Measurements from ENCODE around the gene BICDL1.
"Not testable (repeated sequence)": the region's sequence is repeated elsewhere in the genome, so short reads cannot be mapped to it uniquely, and the experiment has no call there.

The BICDL1 gene, protein sequence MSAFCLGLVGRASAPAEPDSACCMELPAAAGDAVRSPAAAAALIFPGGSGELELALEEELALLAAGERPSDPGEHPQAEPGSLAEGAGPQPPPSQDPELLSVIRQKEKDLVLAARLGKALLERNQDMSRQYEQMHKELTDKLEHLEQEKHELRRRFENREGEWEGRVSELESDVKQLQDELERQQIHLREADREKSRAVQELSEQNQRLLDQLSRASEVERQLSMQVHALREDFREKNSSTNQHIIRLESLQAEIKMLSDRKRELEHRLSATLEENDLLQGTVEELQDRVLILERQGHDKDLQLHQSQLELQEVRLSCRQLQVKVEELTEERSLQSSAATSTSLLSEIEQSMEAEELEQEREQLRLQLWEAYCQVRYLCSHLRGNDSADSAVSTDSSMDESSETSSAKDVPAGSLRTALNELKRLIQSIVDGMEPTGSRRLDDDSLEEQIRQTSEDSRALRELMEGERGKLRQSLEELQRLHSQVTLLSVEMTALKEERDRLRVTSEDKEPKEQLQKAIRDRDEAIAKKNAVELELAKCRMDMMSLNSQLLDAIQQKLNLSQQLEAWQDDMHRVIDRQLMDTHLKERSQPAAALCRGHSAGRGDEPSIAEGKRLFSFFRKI

DNA sequence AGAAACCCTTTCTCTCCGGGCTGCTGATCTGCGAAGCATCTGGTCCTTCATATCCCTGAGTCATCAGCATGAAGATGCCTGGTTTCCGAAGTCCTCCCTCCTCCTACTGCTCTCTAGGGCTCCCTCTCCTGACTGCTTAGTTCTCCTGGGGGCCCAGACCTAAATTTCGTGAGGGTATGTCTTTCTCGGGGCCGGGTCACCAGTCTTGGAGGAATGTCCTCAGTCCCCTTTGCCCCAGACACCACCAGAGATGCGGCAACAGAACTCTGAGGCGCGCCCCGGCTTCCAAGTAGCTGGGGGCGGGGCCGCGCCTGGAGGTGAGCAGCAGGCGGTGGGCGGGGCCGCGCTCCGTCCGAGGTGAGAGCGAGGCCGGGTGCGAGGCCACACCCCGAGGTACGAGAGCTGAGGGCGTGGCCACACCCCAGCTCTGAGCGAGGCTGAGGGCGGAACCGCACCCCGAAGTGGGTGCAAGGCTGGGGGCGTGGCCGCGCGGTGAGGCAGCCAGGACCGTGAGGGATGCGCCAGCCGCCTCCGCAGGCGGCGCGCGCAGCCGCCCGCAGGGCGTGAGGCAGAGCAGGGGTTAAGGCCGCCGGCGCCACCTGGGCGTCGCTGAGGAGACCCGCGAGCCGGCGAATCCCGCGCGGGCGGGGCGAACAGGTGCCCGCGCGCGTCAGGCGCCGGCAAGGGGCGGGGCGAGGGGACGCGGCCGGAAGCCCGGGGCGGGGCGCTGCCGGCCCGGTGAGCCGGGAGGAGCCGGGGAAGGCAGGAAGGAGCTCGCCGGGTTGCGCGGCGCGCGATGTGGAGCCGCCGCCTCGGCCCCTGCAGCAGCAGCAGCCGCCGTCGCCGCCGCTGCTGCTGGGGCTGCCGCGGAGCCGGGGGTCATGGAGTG, at the start of gene BICDL1:
TSS of gene BICDL1 (plus strand) at position 765 of the 889 bp plus-strand sequence. CDS start 633 bp downstream, outside the sequence.
- DNase-seq (ENCODE audit: low spot score): peak; percentile 95

DNA sequence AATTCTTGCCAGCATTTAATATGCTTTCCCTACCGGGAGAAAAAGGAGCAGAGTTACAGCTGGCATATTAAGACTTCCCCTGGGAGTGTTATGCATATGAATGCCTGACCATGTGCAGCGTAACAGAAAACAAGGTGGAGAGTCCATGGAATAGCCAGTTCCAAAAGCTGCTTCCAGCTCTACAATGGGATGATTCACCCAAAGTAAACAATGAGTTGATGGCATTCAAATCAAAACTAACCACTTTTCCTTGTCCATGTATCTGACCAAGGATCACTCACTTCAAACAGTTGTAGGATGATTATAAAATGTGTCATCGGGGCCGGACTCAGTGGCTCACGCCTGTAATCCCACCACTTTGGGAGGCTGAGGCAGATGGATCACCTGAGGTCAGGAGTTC, 48.1 kb upstream of the BICDL1 start:
- peak; percentile 37 for DNase-seq (ENCODE audit: low spot score)

DNA sequence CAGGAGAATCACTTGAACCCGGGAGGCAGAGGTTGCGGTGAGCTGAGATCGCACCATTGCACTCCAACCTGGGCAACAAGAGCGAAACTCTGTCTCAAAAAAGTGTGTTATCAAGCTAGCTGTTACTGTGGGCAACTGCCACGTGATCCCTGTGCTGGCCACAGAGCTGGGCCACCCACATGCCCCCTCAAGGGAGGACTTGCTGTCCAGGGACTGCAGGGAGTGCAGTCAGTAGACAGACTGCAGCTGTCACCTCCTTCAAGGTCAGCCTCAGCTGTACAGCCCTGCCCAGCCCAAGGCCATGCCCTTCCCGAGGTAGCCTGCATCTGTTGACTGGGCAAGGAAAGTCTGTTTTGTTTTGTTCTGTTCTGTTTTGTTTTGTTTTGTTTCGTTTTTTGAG, 46.6 kb upstream of the BICDL1 start:
- no peak for DNase-seq (ENCODE audit: low spot score)

DNA sequence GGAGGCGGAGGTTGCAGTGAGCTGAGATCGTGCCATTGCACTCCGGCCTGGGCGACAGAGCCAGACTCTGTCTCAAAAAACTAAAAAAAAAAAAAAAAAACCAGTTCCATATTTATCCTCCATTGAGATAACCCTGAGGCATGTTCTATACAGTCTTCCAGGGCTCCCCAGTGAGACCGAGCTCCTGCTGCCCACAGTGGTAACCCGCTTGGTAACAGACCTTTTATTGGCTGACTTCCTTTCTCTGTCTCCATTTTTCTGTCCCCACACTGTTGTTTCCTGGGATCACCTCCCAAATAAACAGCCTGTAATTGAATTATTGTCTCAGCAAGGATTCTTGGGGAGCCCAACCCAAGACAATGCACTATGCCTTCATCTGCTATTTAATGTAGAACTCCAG, 42.8 kb upstream of the BICDL1 start:
- DNase-seq (ENCODE audit: low spot score): no peak

DNA sequence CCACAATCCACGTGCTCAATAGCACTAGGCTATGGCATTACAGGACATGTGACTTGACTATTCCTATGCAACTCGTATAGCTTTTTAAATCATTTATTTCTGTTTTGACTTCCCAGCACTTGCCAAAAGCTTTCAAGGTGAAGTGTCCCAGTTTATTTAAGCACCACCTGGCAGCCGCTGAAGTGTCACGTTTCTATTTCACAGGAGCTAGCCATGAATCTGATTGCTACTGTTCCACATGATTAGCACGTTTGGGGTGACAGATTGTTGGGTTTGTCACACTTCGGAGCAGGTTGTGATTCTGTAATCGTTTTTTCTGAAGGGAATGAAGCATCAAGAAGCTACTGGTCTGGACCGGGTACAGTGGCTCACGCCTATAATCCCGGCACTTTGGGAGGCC, 39.9 kb upstream of the BICDL1 start:
- DNase-seq (ENCODE audit: low spot score): no peak

DNA sequence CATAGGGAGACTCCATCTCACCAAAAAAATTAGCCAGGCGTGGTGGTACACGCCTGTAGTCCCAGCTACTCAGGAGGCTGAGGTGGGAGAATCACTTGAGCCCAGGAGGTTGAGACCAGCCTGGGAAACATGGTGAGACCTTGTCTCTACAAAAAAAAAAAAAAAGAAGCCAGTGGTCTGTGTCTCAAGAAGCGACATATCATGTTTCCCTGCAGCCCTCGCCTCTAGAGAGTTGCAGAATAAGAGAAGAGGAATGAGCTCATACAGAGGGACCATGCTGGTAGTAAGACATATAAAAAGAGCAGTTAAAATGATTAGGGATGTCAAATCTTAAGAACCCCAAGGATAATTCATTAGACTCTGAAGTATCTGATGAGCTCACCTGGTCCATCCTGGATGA, 39.4 kb upstream of the BICDL1 start:
- no peak for DNase-seq (ENCODE audit: low spot score)

DNA sequence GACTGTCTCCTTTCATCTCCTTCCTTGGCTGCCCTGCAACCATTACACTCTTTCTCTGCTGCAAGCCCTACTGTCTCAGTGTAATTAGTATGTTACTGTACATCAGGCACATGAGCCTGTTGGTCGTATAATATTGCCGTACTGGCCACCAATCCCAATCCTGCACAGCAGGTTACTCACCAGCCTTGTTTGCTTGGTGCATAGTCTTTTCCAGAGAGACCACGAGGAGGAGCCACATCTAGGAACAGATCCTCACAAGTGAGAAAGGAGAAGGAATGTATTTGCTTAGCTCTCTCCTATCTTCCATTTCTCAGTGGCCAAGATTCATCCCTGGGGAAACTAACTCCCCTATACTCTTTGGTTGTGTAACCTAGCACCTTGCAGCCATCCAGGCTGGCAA, 33.0 kb upstream of the BICDL1 start:
- no peak for DNase-seq (ENCODE audit: low spot score)

DNA sequence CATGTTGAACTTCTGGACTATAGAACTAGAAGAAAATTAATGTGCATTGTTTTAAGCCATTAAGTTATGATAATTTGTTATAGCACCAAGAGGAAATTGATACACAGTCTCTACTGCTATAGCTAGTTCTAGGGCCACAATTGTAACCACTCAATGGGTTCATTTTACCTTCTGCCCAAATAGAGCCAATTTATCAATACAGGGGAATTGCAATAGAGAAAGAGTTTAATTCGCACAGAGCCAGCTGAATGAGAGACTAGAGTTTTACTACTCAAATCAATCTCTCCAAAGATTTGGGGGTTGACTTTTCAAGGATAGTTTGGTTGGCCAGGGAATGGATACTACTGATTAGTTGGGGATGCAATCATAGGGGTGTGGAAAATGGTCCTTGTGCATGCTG, 31.9 kb upstream of the BICDL1 start:
- DNase-seq (ENCODE audit: low spot score): no peak

DNA sequence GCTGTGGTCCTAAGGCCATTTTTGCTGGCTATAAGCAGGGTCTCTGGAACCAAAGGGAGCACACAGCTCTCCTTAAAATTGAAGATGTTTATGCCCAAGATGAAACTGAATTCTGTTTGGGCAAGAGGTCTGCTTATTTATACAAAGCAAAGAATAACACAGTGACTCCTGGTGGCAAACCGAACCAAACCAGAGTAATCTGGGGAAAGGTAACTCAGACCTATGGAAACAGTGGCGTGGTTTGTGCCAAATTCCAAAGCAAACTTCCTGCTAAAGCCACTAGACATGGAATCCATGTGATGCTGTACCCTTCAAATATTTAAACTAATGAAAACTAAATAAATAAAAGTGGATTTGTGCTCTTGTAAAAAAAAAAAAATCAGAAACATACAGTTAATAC, 29.6 kb upstream of the BICDL1 start:
- no peak for DNase-seq (ENCODE audit: low spot score)

DNA sequence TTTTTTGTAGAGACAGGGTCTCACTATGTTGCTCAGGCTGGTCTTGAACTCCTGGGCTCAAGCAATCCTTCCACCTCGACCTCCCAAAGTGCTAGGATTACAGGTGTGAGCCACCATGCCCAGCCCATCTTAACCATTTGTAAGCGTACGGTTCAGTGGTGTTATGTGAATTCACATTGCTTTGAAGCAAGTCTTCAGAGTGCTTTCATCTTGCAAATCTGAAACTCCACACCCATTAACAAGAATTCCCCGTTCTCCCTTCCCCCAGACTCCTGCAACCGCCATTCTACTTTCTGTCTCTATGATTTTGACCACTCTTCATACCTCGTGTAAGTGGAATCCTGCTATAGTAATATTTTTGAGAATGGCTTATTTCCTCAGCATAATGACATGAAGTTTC, 24.9 kb upstream of the BICDL1 start:
- DNase-seq (ENCODE audit: low spot score): no peak

DNA sequence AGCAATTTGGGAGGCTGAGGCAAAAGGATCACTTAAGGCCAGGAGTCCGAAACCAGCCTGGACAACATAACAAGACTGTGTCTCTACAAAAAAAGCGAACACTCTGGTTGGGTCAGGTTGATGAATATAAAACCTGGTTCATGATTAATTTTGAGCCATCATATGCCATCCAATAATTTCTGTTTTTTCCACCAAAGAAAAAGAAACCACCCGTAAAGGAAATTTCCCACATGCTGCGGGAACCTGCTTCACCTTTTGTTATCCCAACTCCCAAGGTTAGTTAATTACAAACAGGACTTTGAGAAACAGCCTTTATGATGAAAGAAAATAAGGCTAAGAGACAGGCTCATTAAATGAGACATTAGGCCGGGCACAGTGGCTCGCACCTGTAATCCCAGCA, 24.1 kb upstream of the BICDL1 start:
- DNase-seq (ENCODE audit: low spot score): no peak

DNA sequence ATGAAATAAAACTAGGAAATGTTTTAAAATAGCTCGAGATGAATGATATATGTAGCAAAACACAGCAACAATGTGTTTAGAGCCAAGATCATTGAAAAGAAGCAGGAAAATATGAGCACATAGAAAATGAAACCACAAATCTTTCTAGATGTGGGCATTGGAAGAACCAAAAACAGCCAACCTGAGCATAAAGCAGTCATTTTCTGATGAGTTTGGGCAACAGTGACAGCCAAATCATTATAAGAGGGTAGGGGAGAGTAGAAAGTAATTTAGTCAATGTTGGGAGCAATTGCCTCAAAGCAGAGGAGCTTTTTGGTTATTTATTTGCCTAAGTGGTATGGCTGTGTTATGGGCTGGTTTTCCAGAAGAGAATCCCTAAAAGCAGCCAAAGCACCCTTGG, 8.8 kb upstream of the BICDL1 start:
- DNase-seq (ENCODE audit: low spot score): no peak

DNA sequence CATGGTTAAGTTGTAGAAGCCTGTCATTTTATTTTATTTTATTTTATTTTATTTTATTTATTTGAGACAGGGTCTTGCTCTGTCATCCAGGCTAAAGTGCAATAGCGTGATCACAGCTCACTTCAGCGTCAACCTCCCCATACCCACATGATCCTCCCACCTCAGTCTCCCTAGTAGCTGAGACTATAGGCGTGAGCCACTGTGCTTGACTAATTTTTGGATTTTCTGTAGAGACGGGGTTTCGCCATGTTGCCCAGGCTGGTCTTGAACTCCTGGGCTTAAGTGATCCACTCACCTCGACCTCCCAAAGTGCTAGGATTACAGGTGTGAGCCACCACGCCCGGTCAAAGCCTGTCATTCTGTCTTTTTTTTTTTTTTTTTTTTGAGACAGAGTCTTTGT, 8.3 kb upstream of the BICDL1 start:
- not testable (repeated sequence) for DNase-seq (ENCODE audit: low spot score)

DNA sequence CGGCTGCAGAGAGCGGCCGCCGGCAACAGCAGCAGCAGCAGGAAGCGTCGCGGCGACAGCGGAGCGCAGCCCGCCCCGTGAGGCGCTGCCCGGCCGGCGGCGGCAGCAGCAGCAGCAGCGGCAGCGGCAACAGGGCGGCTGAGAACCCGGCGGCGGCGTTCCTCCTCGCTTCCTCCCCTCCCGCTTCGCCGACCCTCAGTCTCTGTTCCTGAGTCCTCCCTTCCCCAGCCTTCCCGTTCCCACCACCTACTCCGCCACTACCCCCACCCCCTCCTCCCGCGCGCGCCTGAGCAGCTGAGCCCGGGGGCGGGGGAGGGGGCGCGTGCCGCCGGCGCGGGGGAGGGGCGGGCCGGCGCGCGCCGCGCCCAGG, 310 bp downstream of the BICDL1 start:
- DNase-seq (ENCODE audit: low spot score): peak; percentile 67

DNA sequence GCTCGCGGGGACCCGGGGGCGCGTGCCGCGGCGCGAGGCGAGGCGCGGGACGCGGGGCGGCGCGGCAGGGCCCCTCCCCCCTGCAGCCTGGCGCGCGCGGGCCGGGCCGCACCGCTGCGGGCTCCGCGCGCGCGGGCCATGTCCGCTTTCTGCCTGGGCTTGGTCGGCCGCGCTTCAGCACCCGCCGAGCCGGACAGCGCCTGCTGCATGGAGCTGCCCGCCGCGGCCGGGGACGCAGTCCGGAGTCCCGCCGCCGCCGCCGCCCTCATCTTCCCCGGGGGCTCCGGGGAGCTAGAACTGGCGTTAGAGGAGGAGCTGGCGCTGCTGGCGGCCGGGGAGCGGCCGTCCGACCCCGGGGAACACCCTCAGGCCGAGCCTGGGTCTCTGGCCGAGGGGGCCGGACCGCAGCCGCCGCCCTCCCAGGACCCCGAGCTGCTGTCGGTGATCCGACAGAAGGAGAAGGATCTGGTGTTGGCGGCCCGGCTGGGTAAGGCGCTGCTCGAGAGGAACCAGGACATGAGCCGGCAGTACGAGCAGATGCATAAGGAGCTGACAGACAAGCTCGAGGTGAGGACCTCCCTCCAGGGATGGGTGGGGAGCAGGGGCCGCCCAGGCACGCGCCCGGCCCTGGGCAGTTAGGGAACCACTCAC, 820 bp downstream of the BICDL1 start:
- peak; percentile 92 for DNase-seq (ENCODE audit: low spot score)

DNA sequence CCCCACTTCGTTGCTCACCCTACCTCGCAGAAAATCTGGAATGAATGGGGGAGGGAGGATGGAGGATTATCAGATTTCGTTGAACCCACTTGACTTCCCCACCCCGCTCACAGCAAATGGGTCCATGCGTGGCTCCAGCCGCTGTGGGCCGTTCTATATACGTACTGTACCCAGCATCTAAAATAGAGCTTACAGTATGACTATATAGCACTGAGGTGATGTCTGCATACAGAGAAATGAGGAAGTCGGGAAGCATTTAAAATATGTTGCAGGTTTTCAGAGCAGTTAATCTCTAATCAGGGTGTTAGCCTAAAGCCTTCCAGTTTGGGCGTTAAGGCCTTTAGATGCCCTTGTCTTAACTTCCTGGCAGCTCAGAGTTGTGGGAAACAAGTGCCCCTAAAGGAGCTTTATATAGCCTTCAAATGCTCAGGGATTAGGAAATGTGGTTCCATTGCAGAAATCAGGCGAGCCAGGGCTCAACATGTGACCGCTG, 1.4 kb downstream of the BICDL1 start:
- no peak for DNase-seq (ENCODE audit: low spot score)

DNA sequence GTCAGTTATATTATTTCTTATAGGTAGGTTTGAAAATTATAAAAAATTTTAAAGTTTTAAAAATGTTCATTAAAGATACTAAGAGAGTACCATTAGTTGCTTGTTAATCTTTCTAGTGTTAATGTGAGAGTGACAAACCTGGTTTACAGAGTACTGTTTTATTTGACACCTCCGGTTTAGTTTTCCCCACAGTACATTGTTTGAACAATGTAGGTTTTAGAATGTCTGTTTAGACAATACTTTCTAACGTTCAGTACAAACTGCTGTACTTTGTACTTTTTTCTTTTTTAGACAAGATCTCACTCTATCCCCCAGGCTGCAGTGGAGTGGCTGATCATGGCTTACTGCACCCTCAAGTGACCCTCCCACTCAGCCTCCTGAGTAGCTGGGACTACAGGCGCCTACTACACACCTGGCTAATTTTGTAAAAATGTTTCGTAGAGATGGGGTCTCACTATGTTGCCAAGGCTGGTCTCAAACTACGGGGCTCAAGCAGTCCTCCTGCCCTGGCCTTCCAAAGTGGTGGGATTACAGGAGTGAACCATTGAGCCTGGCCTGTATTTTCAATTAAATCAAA, 3.2 kb downstream of the BICDL1 start:
- no peak for DNase-seq (ENCODE audit: low spot score)

DNA sequence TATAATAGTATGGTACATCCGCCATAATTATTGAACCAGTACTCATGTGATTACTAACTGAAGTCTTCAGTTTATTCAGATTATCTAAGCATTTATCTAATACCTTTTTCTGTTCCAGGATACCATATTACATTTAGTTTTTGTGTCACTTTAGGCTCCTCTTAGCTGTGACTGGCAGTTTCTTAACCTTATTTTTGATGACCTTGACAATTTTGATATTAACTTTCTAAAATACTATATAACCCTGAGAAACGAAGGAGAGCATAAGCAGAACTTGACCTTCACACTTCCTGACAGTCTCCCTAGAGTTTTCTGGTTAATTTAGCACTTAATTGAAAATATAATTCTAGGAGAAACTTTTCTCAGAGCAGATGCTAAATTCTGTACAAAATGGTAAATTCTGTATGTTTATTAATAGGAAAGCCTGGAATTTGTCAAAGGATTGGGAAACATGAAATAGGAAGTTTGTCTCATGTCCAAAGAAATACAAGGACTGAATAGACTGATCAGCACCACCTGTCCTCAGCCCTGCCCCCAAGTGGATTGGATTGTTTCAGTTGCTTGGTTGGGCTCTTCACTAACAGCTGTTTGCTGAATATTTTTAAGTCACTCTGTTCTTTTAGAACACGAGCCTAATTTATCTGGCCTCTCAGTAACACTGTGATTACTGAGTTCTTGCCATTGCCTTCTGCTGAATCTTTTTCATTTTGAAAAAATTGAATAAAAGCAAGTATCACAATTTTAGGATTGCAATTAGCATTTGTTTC, 6.0 kb downstream of the BICDL1 start:
- no peak for DNase-seq (ENCODE audit: low spot score)

DNA sequence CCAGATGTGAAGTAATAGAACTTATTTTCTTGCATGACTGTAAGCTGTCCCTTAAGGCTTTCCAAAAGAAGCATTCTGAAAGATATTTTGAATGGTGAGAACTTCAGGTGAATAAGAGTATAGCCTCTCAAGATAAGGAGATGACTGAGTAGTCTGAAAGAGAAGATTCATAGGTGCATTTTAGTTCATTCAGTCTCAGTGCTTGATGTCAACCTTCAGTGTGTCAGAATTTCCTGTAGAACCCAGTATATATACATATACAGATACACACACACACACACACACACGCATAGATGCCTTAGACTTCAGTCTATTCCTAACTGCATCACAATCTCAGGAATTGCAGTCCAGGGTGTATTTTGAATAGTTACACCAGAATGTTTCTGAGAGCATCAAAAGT, 7.4 kb downstream of the BICDL1 start:
- DNase-seq (ENCODE audit: low spot score): no peak

DNA sequence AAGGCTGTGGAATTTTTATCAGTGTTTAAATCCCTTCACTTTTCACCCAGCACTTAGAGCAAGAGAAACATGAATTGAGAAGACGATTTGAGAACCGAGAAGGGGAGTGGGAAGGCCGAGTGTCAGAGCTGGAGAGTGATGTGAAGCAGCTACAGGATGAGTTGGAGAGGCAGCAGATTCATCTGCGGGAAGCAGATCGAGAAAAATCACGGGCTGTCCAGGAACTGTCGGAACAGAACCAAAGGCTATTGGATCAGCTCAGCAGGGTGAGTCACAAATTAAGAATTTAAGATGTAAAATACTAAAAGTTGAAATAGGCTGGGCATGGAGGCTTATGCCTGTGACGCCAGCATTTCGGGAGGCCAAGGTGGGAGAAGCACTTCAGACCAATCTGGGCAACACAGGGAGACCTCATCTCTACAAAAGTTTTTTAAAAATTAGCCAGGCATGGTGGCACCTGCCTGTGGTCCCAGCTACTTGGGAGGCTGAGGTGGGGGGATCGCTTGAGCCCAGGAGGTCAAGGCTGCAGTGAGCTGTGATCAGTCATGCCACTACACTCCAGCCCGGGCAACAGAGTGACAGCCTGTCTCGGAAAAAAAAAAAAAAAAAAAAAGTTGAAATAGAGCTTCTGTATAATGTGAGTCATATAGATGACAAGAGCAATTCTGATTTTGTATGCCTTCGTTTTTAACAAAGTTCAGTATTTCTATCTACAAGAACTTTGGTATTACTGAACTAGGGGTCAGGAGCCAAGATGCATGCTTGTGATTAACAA, 9.6 kb downstream of the BICDL1 start:
- no peak for DNase-seq (ENCODE audit: low spot score)

Data from iPS-NIHi11 (cell line).